ENCODE measurements around the gene BID.
"Not testable (repeated sequence)": the region's sequence is repeated elsewhere in the genome, so short reads cannot be mapped to it uniquely, and the experiment has no call there.

Gene BID

GRCh38 chr22:17705546-17705945 is 68.7 kb downstream of the BID start:
- Mint-ChIP-seq H3K36me3 (ENCODE audit: low read depth) (peaks cover 28% of the 10 kb centered on the region), H3K27me3 (no peaks in the 10 kb centered on the region), H3K27ac (peak overlapping the region; percentile 93)

GRCh38 chr22:17703811-17704210 is 70.5 kb downstream of the BID start:
- H3K9me3 Mint-ChIP-seq = no peaks in the 10 kb centered on the region
- H3K27me3 Mint-ChIP-seq = no peaks in the 10 kb centered on the region

More at GRCh38 chr22:17705546-17705945, 68.7 kb downstream of the BID start:
- Mint-ChIP-seq H3K4me1 (ENCODE audit: low read depth) (peaks cover 26% of the 10 kb centered on the region), H3K9me3 (no peaks in the 10 kb centered on the region), H3K4me3 (peak overlapping the region; percentile 51)

GRCh38 chr22:17700778-17701177 is 73.5 kb downstream of the BID start:
- Mint-ChIP-seq H3K4me1 (ENCODE audit: low read depth) (peaks cover 13% of the 10 kb centered on the region), H3K4me3 (no peak overlapping the region), H3K27ac (no peak overlapping the region), H3K27me3 (no peaks in the 10 kb centered on the region), H3K9me3 (no peaks in the 10 kb centered on the region), H3K36me3 (ENCODE audit: low read depth) (peaks cover 26% of the 10 kb centered on the region)

More at GRCh38 chr22:17703811-17704210, 70.5 kb downstream of the BID start:
- Mint-ChIP-seq H3K27ac (no peak overlapping the region), H3K36me3 (ENCODE audit: low read depth) (peaks cover 30% of the 10 kb centered on the region), H3K4me1 (ENCODE audit: low read depth) (peaks cover 28% of the 10 kb centered on the region), H3K4me3 (no peak overlapping the region)

GRCh38 chr22:17699696-17700340 is 74.5 kb downstream of the BID start:
- H3K27me3 Mint-ChIP-seq = no peaks in the 10 kb centered on the region
- no peaks in the 10 kb centered on the region for H3K9me3 Mint-ChIP-seq
- no peak overlapping the region for H3K27ac Mint-ChIP-seq
- H3K4me1 Mint-ChIP-seq (ENCODE audit: low read depth) = peaks cover 6% of the 10 kb centered on the region
- no peak overlapping the region for H3K4me3 Mint-ChIP-seq
- H3K36me3 Mint-ChIP-seq (ENCODE audit: low read depth) = peaks cover 27% of the 10 kb centered on the region

- Mint-ChIP-seq H3K27ac (no peak overlapping the region), H3K4me3 (no peak overlapping the region), H3K9me3 (no peaks in the 10 kb centered on the region), H3K4me1 (ENCODE audit: low read depth) (peaks cover 4% of the 10 kb centered on the region), H3K36me3 (ENCODE audit: low read depth) (peaks cover 30% of the 10 kb centered on the region), H3K27me3 (no peaks in the 10 kb centered on the region)
Measured at GRCh38 chr22:17698948-17699347, 75.3 kb downstream of the BID start.

- not testable (repeated sequence) for H3K4me1 Mint-ChIP-seq (ENCODE audit: low read depth); H3K4me3 Mint-ChIP-seq; H3K27me3 Mint-ChIP-seq; H3K9me3 Mint-ChIP-seq; H3K27ac Mint-ChIP-seq
- peaks cover 24% of the 10 kb centered on the region for H3K36me3 Mint-ChIP-seq (ENCODE audit: low read depth)
Measured at GRCh38 chr22:17698276-17698675, 76.0 kb downstream of the BID start.

GRCh38 chr22:17697196-17697595 is 77.1 kb downstream of the BID start:
- H3K27me3 Mint-ChIP-seq; H3K27ac Mint-ChIP-seq; H3K4me1 Mint-ChIP-seq (ENCODE audit: low read depth): not testable (repeated sequence)

GRCh38 chr22:17695986-17696385 is 78.3 kb downstream of the BID start:
- Mint-ChIP-seq H3K4me3 (no peak overlapping the region), H3K27me3 (no peaks in the 10 kb centered on the region), H3K9me3 (no peaks in the 10 kb centered on the region), H3K36me3 (ENCODE audit: low read depth) (peaks cover 33% of the 10 kb centered on the region), H3K4me1 (ENCODE audit: low read depth) (peaks cover 4% of the 10 kb centered on the region), H3K27ac (no peak overlapping the region)

More at GRCh38 chr22:17697196-17697595, 77.1 kb downstream of the BID start:
- not testable (repeated sequence) for H3K4me3 Mint-ChIP-seq, H3K9me3 Mint-ChIP-seq
- H3K36me3 Mint-ChIP-seq (ENCODE audit: low read depth) = peaks cover 24% of the 10 kb centered on the region

- Mint-ChIP-seq H3K36me3 (ENCODE audit: low read depth) (peaks cover 32% of the 10 kb centered on the region), H3K27ac (no peak overlapping the region), H3K4me3 (no peak overlapping the region)
Measured at GRCh38 chr22:17694752-17695151, 79.5 kb downstream of the BID start.

GRCh38 chr22:17694193-17694592 is 80.1 kb downstream of the BID start:
- no peaks in the 10 kb centered on the region for H3K27me3 Mint-ChIP-seq
- H3K27ac Mint-ChIP-seq = no peak overlapping the region
- peaks cover 4% of the 10 kb centered on the region for H3K4me1 Mint-ChIP-seq (ENCODE audit: low read depth)
- H3K9me3 Mint-ChIP-seq = no peaks in the 10 kb centered on the region
- no peak overlapping the region for H3K4me3 Mint-ChIP-seq
- peaks cover 28% of the 10 kb centered on the region for H3K36me3 Mint-ChIP-seq (ENCODE audit: low read depth)

More at GRCh38 chr22:17694752-17695151, 79.5 kb downstream of the BID start:
- H3K9me3 Mint-ChIP-seq = no peaks in the 10 kb centered on the region
- no peaks in the 10 kb centered on the region for H3K27me3 Mint-ChIP-seq
- peaks cover 4% of the 10 kb centered on the region for H3K4me1 Mint-ChIP-seq (ENCODE audit: low read depth)

GRCh38 chr22:17692841-17693240 is 81.4 kb downstream of the BID start:
- H3K27me3 Mint-ChIP-seq = no peaks in the 10 kb centered on the region
- H3K9me3 Mint-ChIP-seq = no peaks in the 10 kb centered on the region
- H3K4me1 Mint-ChIP-seq (ENCODE audit: low read depth) = no peaks in the 10 kb centered on the region
- H3K27ac Mint-ChIP-seq = no peak overlapping the region
- H3K36me3 Mint-ChIP-seq (ENCODE audit: low read depth) = peaks cover 28% of the 10 kb centered on the region
- no peak overlapping the region for H3K4me3 Mint-ChIP-seq

- no peak overlapping the region for H3K4me3 Mint-ChIP-seq
- no peaks in the 10 kb centered on the region for H3K27me3 Mint-ChIP-seq
- no peaks in the 10 kb centered on the region for H3K9me3 Mint-ChIP-seq
- peaks cover 13% of the 10 kb centered on the region for H3K36me3 Mint-ChIP-seq (ENCODE audit: low read depth)
- H3K27ac Mint-ChIP-seq = no peak overlapping the region
- H3K4me1 Mint-ChIP-seq (ENCODE audit: low read depth) = no peaks in the 10 kb centered on the region
Measured at GRCh38 chr22:17684245-17684644, 90.0 kb downstream of the BID start.
